HepG2 (cell line): ENCODE results near the gene RMI2. TPM values are rescaled to one million over a fixed set of nuclear protein-coding genes. Genes with fewer than 3 reads are reported as not detected.
A peak's percentile ranks its signal among the peaks of the same experiment; 100 is the strongest.

Experiments
- ARID3A ChIP-seq: IDR thresholded peaks from 2 replicates; pipeline ENCODE4 v1.6.1; 2012; ENCODE audit warnings: low read depth, low read length, improper control_type of control experiment
- ARID4A ChIP-seq: sonication (generic); formaldehyde crosslinking; IDR thresholded peaks from 2 replicates; pipeline ENCODE4 v1.5.0; 2020; ENCODE audit warnings: mild to moderate bottlenecking, missing genetic modification reagents, borderline replicate concordance
- ATF6 ChIP-seq: sonication (generic); formaldehyde crosslinking; conservative IDR thresholded peaks from 2 replicates; pipeline ENCODE4 v1.4.0; 2020; ENCODE audit warnings: missing genetic modification reagents
- BRCA1 ChIP-seq: sonication (generic); formaldehyde crosslinking; IDR thresholded peaks from 2 replicates; pipeline ENCODE4 v1.4.0; 2020; ENCODE audit warnings: missing genetic modification reagents
- CEBPG ChIP-seq: IDR thresholded peaks from 2 replicates; pipeline ENCODE4 v1.6.1; 2016
- PAX8 ChIP-seq: sonication (generic); formaldehyde crosslinking; IDR thresholded peaks from 2 replicates; pipeline ENCODE4 v1.8.0; 2022; ENCODE audit warnings: mild to moderate bottlenecking, missing genetic modification reagents, borderline replicate concordance
- ZBTB40 ChIP-seq, 2 experiments: fragments of 450-650 bp in 1 of 2; sonication (generic) in 1 of 2; formaldehyde crosslinking in 1 of 2; IDR thresholded peaks; 2 replicates each; pipeline versions ENCODE4 v1.6.1 to v1.8.0; 2016 to 2022; ENCODE audit warnings: antibody characterized with exemption in 1 of 2, mild to moderate bottlenecking in 1 of 2, missing genetic modification reagents in 1 of 2
- ZMYM3 ChIP-seq: sonication (generic); formaldehyde crosslinking; IDR thresholded peaks from 2 replicates; pipeline ENCODE4 v1.5.1; 2020; ENCODE audit warnings: mild to moderate bottlenecking, missing genetic modification reagents
- ZNF660 ChIP-seq: sonication (generic); formaldehyde crosslinking; IDR thresholded peaks from 2 replicates; pipeline ENCODE4 v1.5.1; 2020; ENCODE audit warnings: mild to moderate bottlenecking, low read depth, missing genetic modification reagents, borderline replicate concordance
- ZNF878 ChIP-seq: sonication (generic); formaldehyde crosslinking; IDR thresholded peaks from 2 replicates; pipeline ENCODE4 v1.8.1; 2023; ENCODE audit warnings: mild to moderate bottlenecking, missing genetic modification reagents, moderate library complexity
- polyA plus RNA-seq, 8 experiments: library from polyadenylated mRNA; depleted of rRNA in 3 of 8; stranded (reverse) in 7 of 8; unstranded in 1 of 8; fragments of >200 nt; fragmentation: Illumina TruSeq in 4 of 8; extraction: Trizol in 4 of 8; gene quantifications; 2 replicates each; pipeline versions ENCODE4 v1.2.1 to v1.2.3, GENCODE V29; 2011 to 2016; ENCODE audit warnings: low read depth in 4 of 8, missing spikeins in 1 of 8, mixed read lengths in 1 of 8; ENCODE audit not compliant: insufficient read depth in 1 of 8
- total RNA-seq, 5 experiments: library from RNA; depleted of rRNA; stranded (reverse); fragments of >200 nt; fragmentation: Illumina TruSeq; extraction: Trizol; gene quantifications; 2 replicates each; pipeline ENCODE4 v1.2.3, GENCODE V29; 2016; ENCODE audit warnings: low read depth in 1 of 5

RMI2 gene
- total and polyA plus RNA-seq, 2 of the 13 experiments (the other 11 are each of a cell fraction or from before 2014, with no cell fraction given), result 24.5 to 55.7 TPM

- TF ChIP-seq ZMYM3 (peak; percentile 18; the same call in 1 of the 2 replicates), ZBTB40 (IDR thresholded peaks at IDR 0.05) (no peak), ZBTB40 (CRISPR knock-in tag; IDR thresholded peaks at IDR 0.05) (0 out of 2 replicates have a peak, but pooled peaks have one; percentile 48), BRCA1 (CRISPR knock-in tag) (peak; percentile 86; the same call in 1 of the 2 replicates), ARID4A (peak; percentile 33; the same call in 1 of the 2 replicates), PAX8 (CRISPR knock-in tag) (peak; percentile 53; the same call in 1 of the 2 replicates), ARID3A (peak; percentile 38), ZNF660 (CRISPR knock-in tag) (no peak), ATF6 (peak; percentile 13; the same call in 1 of the 2 replicates), CEBPG (CRISPR knock-in tag) (peak; percentile 62), ZNF878 (CRISPR knock-in tag) (peak; percentile 89)
These were observed 48.4 kb upstream of the RMI2 start (continued) for GRCh38 chr16:11296706-11297491.
